Type B pancreatic cell (in vitro differentiated cells): Measurements from ENCODE around the gene PSMB11. TPM values are rescaled to one million over a fixed set of nuclear protein-coding genes. Genes with fewer than 3 reads are reported as not detected.

ENCODE experiments used
- DNase-seq: peaks from one replicate; pipeline ENCODE4 v3.0.0; 2021; ENCODE audit warnings: mixed read lengths; ENCODE audit not compliant: unreplicated experiment; ENCODE audit errors: extremely low spot score
- H3K27ac Mint-ChIP-seq: 2 replicates; pipeline ENCODE4 v1.8.0; 2021; ENCODE audit warnings: mild to moderate bottlenecking, mixed read lengths
- H3K27me3 Mint-ChIP-seq: 2 replicates; pipeline ENCODE4 v1.8.0; 2021; ENCODE audit warnings: mixed read lengths
- H3K36me3 Mint-ChIP-seq: 2 replicates; pipeline ENCODE4 v1.8.0; 2021; ENCODE audit warnings: mixed read lengths
- H3K4me1 Mint-ChIP-seq: one replicate; pipeline ENCODE4 v1.8.0; 2021; ENCODE audit warnings: mixed read lengths; ENCODE audit not compliant: unreplicated experiment
- H3K4me3 Mint-ChIP-seq: 2 replicates; pipeline ENCODE4 v1.8.0; 2021; ENCODE audit warnings: mild to moderate bottlenecking, mixed read lengths
- H3K9me3 Mint-ChIP-seq: 2 replicates; pipeline ENCODE4 v1.8.0; 2021; ENCODE audit warnings: mixed read lengths
- long read RNA-seq: library from polyadenylated mRNA; unstranded; transcript quantifications from one replicate; pipeline ENCODE4 v2.0.0, GENCODE V29; 2020
- total RNA-seq: library from RNA; stranded (reverse); gene quantifications from 2 replicates; pipeline ENCODE4 v1.2.1, GENCODE V29; 2021; ENCODE audit warnings: low replicate concordance
- TF ChIP-seq, protein P1 (sequence below): fragments of 200-600 bp; sonication (generic); conservative IDR thresholded peaks from 2 replicates; pipeline ENCODE4 v1.5.0; 2021; ENCODE audit warnings: antibody characterized with exemption, mild to moderate bottlenecking

The PSMB11 gene, protein sequence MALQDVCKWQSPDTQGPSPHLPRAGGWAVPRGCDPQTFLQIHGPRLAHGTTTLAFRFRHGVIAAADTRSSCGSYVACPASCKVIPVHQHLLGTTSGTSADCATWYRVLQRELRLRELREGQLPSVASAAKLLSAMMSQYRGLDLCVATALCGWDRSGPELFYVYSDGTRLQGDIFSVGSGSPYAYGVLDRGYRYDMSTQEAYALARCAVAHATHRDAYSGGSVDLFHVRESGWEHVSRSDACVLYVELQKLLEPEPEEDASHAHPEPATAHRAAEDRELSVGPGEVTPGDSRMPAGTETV
- total RNA-seq = not detected in 2 replicates
- long read RNA-seq = 0 reads

DNA sequence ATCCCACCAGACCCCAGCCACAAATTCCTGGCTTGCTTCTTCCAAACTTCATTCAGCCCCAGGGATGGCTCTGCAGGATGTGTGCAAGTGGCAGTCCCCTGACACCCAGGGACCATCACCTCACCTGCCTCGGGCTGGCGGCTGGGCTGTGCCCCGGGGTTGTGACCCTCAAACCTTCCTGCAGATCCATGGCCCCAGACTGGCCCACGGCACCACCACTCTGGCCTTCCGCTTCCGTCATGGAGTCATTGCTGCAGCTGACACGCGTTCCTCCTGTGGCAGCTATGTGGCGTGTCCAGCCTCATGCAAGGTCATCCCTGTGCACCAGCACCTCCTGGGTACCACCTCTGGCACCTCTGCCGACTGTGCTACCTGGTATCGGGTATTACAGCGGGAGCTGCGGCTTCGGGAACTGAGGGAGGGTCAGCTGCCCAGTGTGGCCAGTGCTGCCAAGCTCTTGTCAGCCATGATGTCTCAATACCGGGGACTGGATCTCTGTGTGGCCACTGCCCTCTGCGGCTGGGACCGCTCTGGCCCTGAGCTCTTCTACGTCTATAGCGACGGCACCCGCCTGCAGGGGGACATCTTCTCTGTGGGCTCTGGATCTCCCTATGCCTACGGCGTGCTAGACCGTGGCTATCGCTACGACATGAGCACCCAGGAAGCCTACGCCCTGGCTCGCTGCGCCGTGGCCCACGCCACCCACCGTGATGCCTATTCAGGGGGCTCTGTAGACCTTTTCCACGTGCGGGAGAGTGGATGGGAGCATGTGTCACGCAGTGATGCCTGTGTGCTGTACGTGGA lies at the start of gene PSMB11:
TSS of gene PSMB11 (plus strand) at position 51 of the 804 bp plus-strand sequence. CDS start at position 65, 14 bp downstream.
- peaks cover 7% of the 10 kb centered on the region for H3K27me3 Mint-ChIP-seq
- peaks cover 5% of the 10 kb centered on the region for H3K4me1 Mint-ChIP-seq
- TF ChIP-seq, protein P1, sequence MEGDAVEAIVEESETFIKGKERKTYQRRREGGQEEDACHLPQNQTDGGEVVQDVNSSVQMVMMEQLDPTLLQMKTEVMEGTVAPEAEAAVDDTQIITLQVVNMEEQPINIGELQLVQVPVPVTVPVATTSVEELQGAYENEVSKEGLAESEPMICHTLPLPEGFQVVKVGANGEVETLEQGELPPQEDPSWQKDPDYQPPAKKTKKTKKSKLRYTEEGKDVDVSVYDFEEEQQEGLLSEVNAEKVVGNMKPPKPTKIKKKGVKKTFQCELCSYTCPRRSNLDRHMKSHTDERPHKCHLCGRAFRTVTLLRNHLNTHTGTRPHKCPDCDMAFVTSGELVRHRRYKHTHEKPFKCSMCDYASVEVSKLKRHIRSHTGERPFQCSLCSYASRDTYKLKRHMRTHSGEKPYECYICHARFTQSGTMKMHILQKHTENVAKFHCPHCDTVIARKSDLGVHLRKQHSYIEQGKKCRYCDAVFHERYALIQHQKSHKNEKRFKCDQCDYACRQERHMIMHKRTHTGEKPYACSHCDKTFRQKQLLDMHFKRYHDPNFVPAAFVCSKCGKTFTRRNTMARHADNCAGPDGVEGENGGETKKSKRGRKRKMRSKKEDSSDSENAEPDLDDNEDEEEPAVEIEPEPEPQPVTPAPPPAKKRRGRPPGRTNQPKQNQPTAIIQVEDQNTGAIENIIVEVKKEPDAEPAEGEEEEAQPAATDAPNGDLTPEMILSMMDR = no peak
- H3K27ac Mint-ChIP-seq = no peak within 1 kb of the TSS
- H3K9me3 Mint-ChIP-seq = no peaks in the 10 kb centered on the region
- H3K4me3 Mint-ChIP-seq = no peak within 1 kb of the TSS
- no peak for DNase-seq
- H3K36me3 Mint-ChIP-seq = peaks cover 2% of the 10 kb centered on the region

DNA sequence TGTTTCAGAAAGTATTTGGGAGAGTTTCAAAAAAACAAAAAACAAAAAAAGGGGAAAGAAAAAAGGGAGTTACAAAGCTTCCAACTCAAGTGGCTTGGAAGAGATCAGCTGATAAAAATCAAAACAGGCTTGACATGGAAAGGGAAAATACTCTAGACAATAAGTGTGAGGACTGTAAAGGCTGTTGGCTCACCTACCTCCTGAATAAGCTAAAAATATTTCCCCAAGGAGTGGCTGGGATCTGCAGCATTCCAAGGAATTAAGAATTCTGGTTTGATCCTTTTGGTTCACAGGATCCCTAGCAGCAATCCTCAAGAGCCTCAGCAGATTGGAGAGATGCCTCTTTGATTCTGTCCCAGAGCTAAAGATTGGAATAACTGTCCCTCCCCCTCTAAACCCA lies 48.5 kb upstream of the PSMB11 start:
- no peak overlapping the region for H3K4me3 Mint-ChIP-seq
- H3K36me3 Mint-ChIP-seq = no peaks in the 10 kb centered on the region
- no peak for DNase-seq
- TF ChIP-seq, protein P1 = no peak
- no peaks in the 10 kb centered on the region for H3K9me3 Mint-ChIP-seq
- peaks cover 8% of the 10 kb centered on the region for H3K4me1 Mint-ChIP-seq
- no peaks in the 10 kb centered on the region for H3K27me3 Mint-ChIP-seq
- no peak overlapping the region for H3K27ac Mint-ChIP-seq

DNA sequence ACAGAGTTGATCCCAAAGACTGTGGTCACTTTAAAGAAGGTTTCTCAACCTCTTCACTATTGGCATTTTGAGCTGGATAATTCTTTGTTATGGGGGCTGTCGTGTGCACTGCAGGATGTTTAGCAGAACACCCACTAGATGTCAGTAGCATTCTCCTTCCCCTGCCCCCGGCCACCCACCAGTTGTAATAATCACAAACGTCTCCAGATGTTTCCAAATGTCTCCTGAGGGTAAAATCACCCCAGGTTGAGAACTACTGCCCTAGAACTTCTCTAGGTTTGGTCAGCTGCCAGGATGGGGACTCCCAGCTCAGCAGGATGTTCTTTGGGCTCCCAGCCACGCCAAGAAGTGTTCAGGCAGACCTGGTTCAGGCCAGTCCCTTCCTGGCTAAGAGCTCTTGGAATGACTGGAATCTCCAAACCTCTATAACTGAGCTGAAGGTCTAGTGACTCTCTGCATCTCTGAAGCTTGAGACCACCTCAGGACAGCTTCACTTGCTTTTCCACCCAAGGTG lies 47.2 kb upstream of the PSMB11 start:
- Mint-ChIP-seq H3K36me3 (no peaks in the 10 kb centered on the region), H3K4me1 (peaks cover 15% of the 10 kb centered on the region), H3K27me3 (no peaks in the 10 kb centered on the region), H3K27ac (peak overlapping the region; percentile 40), H3K9me3 (no peaks in the 10 kb centered on the region), H3K4me3 (peak overlapping the region; percentile 40)
- DNase-seq = no peak
- TF ChIP-seq, protein P1 = peak; percentile 73

DNA sequence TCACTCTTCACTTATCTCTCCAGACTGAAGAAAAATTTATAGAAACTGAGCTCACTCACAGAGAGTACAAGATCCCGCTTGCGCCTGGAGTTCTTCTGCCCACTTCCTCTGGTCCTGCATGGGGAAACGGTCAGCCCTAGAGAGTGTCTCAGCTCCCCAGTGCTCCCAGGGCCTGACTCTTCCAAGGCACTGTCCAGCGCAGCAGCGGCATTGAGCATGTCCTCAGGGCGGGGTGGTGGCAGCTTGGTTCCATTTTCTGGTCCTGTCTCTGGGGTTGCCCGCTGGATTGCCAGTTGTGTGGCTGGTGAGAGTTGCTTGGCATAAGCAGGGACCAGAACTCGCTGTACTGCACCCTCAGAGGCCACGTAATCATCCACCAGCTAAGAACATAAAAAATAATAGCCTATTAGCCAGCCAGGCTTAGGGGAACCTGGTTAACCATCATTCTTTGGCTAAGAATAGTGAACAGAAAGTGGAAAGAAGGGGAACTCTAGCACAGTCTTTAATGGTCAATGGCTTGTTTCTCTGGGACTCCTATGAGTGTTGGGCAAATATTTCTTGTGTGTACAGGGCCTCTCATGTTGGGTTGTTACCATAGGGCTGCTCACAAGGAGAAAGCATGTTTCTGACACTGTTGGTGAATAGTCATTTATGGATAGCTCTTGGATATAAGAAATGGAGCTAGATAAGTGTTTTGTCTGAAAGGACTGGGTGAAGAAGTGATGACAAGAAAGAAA lies 46.0 kb upstream of the PSMB11 start:
- Mint-ChIP-seq H3K27ac (no peak overlapping the region), H3K4me1 (peaks cover 17% of the 10 kb centered on the region), H3K9me3 (no peaks in the 10 kb centered on the region), H3K4me3 (no peak overlapping the region), H3K27me3 (no peaks in the 10 kb centered on the region), H3K36me3 (no peaks in the 10 kb centered on the region)
- TF ChIP-seq, protein P1 = no peak
- DNase-seq = no peak
